Panc1 (cell line): ENCODE data around the gene ATXN1. TPM values are rescaled to one million over a fixed set of nuclear protein-coding genes. Genes with fewer than 3 reads are reported as not detected.

ENCODE experiments used
- ATAC-seq: fragments of 200-7000 bp; cut with Tn5 transposase; 2 replicates; pipeline ENCODE4 v1.9.1; 2020; ENCODE audit warnings: mild to moderate bottlenecking, moderate library complexity
- BruUV-seq: library from RNA; stranded (reverse); fragments of 400-500 nt; replicated peaks from 2 replicates; lab custom pipeline; 2021; lab: Mats Ljungman, UMichigan
- CTCF ChIA-PET: fragments of 300-600 bp; sonication (Branson Sonifier 250); formaldehyde crosslinking; loops from one replicate; lab custom pipeline; 2022; ENCODE audit warnings: antibody characterized with exemption; lab: Charles Lee
- POLR2A ChIA-PET: fragments of 300-600 bp; sonication (Branson Sonifier 250); formaldehyde crosslinking; loops from one replicate; lab custom pipeline; 2022; ENCODE audit warnings: antibody characterized with exemption; lab: Charles Lee
- DNase-seq: peaks from one replicate; pipeline ENCODE4 v3.0.0-alpha.2; 2010; ENCODE audit warnings: low read depth, low spot score
- H3K27ac ChIP-seq: 2 replicates; pipeline ENCODE4 v1.5.1; 2011; ENCODE audit warnings: mild to moderate bottlenecking, low read length, inconsistent platforms
- H3K27me3 ChIP-seq: fragments of 200-500 bp; sonication (Bioruptor generic); 2 replicates; pipeline ENCODE4 v1.6.0; 2014; ENCODE audit warnings: low read length, inconsistent platforms; ENCODE audit not compliant: control insufficient read depth, insufficient read depth
- H3K36me3 ChIP-seq: fragments of 200-500 bp; sonication (Bioruptor generic); 2 replicates; pipeline ENCODE4 v1.5.1; 2014; ENCODE audit warnings: inconsistent platforms, mild to moderate bottlenecking, low read length, moderate library complexity; ENCODE audit not compliant: control insufficient read depth, insufficient read depth
- H3K4me1 ChIP-seq: 2 replicates; pipeline ENCODE4 v1.5.1; 2011; ENCODE audit warnings: inconsistent platforms, mild to moderate bottlenecking, low read length, moderate library complexity; ENCODE audit not compliant: control insufficient read depth, insufficient read depth
- H3K4me3 ChIP-seq, 2 experiments: 2 replicates each; pipeline ENCODE4 v1.5.1; 2011 to 2012; ENCODE audit warnings: low read depth in 2 of 2, low read length in 2 of 2, mild to moderate bottlenecking in 2 of 2, inconsistent platforms in 1 of 2, moderate library complexity in 1 of 2
- H3K9me3 ChIP-seq: fragments of 200-500 bp; sonication (Bioruptor generic); 2 replicates; pipeline ENCODE4 v1.5.1; 2014; ENCODE audit warnings: low read depth, mild to moderate bottlenecking, inconsistent platforms, low read length, moderate library complexity; ENCODE audit not compliant: control insufficient read depth, insufficient read depth
- POLR2AphosphoS5 ChIP-seq: IDR thresholded peaks from 2 replicates; pipeline ENCODE4 v1.6.1; 2012; ENCODE audit warnings: mild to moderate bottlenecking, low read depth, low read length, moderate library complexity
- SIN3A ChIP-seq: IDR thresholded peaks from 2 replicates; pipeline ENCODE4 v1.6.1; 2012; ENCODE audit warnings: low read depth, mild to moderate bottlenecking, low read length, moderate library complexity, borderline replicate concordance; ENCODE audit not compliant: insufficient read depth
- TCF7L2 ChIP-seq: IDR thresholded peaks from 2 replicates; pipeline ENCODE4 v1.6.1; 2011; ENCODE audit warnings: mild to moderate bottlenecking, low read depth, low read length, inconsistent platforms
- in situ Hi-C: cut with HindIII; loops from 2 replicates; pipeline ENCODE4 v1.10.0; 2016; ENCODE audit warnings: low sequenced_read_pairs, low pct_unique_long_range_greater_than_20kb
- intact Hi-C: fragments of 100-400 bp; cut with micrococcal nuclease; formaldehyde crosslinking; loops from one replicate; pipeline ENCODE4 v1.10.0; 2022; ENCODE audit not compliant: unreplicated experiment
- total RNA-seq: library from RNA; stranded (reverse); gene quantifications from one replicate; pipeline ENCODE4 v1.2.1, GENCODE V29; 2021; ENCODE audit not compliant: unreplicated experiment
- TF ChIP-seq, protein P1 (sequence below), 2 experiments: IDR thresholded peaks; 2 replicates each; pipeline ENCODE4 v1.6.1; 2011 to 2012; ENCODE audit warnings: low read depth in 2 of 2, control low read depth in 1 of 2, low read length in 1 of 2, mild to moderate bottlenecking in 1 of 2, moderate library complexity in 1 of 2; ENCODE audit not compliant: insufficient read depth in 1 of 2
- TF ChIP-seq, protein P2 (sequence below): fragments of 450-650 bp; IDR thresholded peaks from 2 replicates; pipeline ENCODE4 v1.5.1; 2017; ENCODE audit warnings: mild to moderate bottlenecking

Gene ATXN1
- total RNA-seq, 1 experiment from 2014 or later: 67.1 TPM

DNA sequence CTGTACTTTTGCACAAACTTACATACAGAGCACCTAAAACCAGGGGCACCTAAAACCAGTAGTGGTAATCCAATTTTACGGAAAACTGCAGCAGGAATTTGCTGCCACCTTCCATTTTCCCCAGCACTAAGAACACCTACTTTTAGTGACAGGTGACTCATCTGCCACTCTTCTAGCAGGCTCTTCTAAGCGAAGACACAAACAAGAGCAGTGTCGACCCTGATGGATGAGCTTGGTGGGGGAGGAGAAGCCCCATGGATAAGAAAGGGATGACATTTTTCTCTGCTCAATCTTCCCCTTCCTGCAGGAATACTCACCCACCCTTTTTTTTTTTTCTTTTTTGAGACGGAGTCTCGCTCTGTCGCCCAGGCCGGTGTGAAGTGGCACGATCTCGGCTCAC is 406.0 kb downstream of the ATXN1 start:
- no TSS peak for BruUV-seq
- no peak for TF ChIP-seq SIN3A
- no peak for TF ChIP-seq POLR2AphosphoS5
- TF ChIP-seq, protein P1, sequence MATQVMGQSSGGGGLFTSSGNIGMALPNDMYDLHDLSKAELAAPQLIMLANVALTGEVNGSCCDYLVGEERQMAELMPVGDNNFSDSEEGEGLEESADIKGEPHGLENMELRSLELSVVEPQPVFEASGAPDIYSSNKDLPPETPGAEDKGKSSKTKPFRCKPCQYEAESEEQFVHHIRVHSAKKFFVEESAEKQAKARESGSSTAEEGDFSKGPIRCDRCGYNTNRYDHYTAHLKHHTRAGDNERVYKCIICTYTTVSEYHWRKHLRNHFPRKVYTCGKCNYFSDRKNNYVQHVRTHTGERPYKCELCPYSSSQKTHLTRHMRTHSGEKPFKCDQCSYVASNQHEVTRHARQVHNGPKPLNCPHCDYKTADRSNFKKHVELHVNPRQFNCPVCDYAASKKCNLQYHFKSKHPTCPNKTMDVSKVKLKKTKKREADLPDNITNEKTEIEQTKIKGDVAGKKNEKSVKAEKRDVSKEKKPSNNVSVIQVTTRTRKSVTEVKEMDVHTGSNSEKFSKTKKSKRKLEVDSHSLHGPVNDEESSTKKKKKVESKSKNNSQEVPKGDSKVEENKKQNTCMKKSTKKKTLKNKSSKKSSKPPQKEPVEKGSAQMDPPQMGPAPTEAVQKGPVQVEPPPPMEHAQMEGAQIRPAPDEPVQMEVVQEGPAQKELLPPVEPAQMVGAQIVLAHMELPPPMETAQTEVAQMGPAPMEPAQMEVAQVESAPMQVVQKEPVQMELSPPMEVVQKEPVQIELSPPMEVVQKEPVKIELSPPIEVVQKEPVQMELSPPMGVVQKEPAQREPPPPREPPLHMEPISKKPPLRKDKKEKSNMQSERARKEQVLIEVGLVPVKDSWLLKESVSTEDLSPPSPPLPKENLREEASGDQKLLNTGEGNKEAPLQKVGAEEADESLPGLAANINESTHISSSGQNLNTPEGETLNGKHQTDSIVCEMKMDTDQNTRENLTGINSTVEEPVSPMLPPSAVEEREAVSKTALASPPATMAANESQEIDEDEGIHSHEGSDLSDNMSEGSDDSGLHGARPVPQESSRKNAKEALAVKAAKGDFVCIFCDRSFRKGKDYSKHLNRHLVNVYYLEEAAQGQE (IDR thresholded peaks at IDR 0.05; ENCODE audit: insufficient read depth in 1 of 2, low read depth in 2 of 2, low read length in 1 of 2): no peak
- TF ChIP-seq, protein P2, sequence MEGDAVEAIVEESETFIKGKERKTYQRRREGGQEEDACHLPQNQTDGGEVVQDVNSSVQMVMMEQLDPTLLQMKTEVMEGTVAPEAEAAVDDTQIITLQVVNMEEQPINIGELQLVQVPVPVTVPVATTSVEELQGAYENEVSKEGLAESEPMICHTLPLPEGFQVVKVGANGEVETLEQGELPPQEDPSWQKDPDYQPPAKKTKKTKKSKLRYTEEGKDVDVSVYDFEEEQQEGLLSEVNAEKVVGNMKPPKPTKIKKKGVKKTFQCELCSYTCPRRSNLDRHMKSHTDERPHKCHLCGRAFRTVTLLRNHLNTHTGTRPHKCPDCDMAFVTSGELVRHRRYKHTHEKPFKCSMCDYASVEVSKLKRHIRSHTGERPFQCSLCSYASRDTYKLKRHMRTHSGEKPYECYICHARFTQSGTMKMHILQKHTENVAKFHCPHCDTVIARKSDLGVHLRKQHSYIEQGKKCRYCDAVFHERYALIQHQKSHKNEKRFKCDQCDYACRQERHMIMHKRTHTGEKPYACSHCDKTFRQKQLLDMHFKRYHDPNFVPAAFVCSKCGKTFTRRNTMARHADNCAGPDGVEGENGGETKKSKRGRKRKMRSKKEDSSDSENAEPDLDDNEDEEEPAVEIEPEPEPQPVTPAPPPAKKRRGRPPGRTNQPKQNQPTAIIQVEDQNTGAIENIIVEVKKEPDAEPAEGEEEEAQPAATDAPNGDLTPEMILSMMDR: no peak
- TF ChIP-seq TCF7L2: no peak

DNA sequence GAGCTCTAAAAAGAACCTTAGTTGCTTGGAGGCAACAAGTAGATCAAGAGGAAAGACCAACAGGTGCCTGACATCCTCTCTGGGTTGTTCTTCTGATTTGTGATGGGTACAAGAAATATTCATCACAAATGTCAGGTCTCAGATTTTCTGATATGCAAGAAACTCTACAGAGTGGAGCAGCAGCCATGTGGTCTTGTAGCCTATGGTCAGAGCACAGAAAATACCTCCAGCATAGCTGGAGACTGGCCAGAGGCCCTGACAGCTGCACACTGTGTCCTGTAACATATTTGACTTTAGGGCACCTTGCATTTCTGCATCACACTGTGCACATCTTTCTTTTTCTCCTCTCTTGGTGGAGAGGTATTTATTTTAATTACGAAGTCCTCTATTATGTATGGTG is 406.6 kb downstream of the ATXN1 start:
- CTCF ChIA-PET: no interaction called here

More for the DNA sequence above, 406.0 kb downstream of the ATXN1 start:
- in situ Hi-C loops: no loop called here
- H3K4me3 ChIP-seq: no peak overlapping the region
- DNase-seq (no peak), ATAC-seq (no peak)
- H3K27ac ChIP-seq: no peak overlapping the region
- intact Hi-C loops: no loop called here
- H3K27me3 ChIP-seq: no peaks in the 10 kb centered on the region
- H3K9me3 ChIP-seq: no peaks in the 10 kb centered on the region
- 0 out of 2 replicates have a peak, but pooled peaks cover 4% of the 10 kb centered on the region for H3K4me1 ChIP-seq
- no peaks in the 10 kb centered on the region for H3K36me3 ChIP-seq
- ChIA-PET CTCF (no interaction called here), POLR2A (no interaction called here)

More for the DNA sequence above, 406.6 kb downstream of the ATXN1 start:
- H3K27ac ChIP-seq: no peak overlapping the region
- in situ Hi-C loops (no loop called here), intact Hi-C loops (no loop called here)
- 0 out of 2 replicates have a peak, but pooled peaks cover 4% of the 10 kb centered on the region for H3K4me1 ChIP-seq
- POLR2A ChIA-PET: no interaction called here
- DNase-seq (no peak), ATAC-seq (no peak)
- no peak overlapping the region for H3K4me3 ChIP-seq
- H3K36me3 ChIP-seq: no peaks in the 10 kb centered on the region
- no peaks in the 10 kb centered on the region for H3K9me3 ChIP-seq
- no peak for TF ChIP-seq SIN3A
- TF ChIP-seq, protein P2: no peak
- TF ChIP-seq TCF7L2: no peak
- no peak for TF ChIP-seq POLR2AphosphoS5
- TF ChIP-seq, protein P1 (IDR thresholded peaks at IDR 0.05; ENCODE audit: insufficient read depth in 1 of 2, low read depth in 2 of 2, low read length in 1 of 2): no peak
- H3K27me3 ChIP-seq: no peaks in the 10 kb centered on the region
- BruUV-seq: no TSS peak
